CD14-positive monocyte (primary cell): ENCODE data around the gene CHST3. TPM values are rescaled to one million over a fixed set of nuclear protein-coding genes. Genes with fewer than 3 reads are reported as not detected.
A peak's percentile ranks its signal among the peaks of the same experiment; 100 is the strongest.

Experiments used
- DNase-seq, 3 donors: peaks; one replicate each; pipeline ENCODE4 v3.0.0-alpha.2; 2011 to 2022
- H2AFZ ChIP-seq: 2 replicates; pipeline ENCODE4 v1.6.0; 2012; ENCODE audit warnings: mild to moderate bottlenecking, low read depth, low read length, inconsistent platforms; ENCODE audit not compliant: insufficient read depth, poor library complexity, severe bottlenecking
- H3K27ac ChIP-seq, 2 donors: 1 replicate in 1 of 2; 2 replicates in 1 of 2; pipeline ENCODE4 v1.5.1; 2012 to 2013; ENCODE audit warnings: low read length in 2 of 2, control low read depth in 1 of 2, inconsistent platforms in 1 of 2, low read depth in 1 of 2, mild to moderate bottlenecking in 1 of 2
- H3K27me3 ChIP-seq, 2 donors: one replicate each; pipeline versions ENCODE4 v1.6.0 to v1.6.1; 2011 to 2013; ENCODE audit warnings: low read length in 2 of 2; ENCODE audit not compliant: control insufficient read depth in 2 of 2, insufficient read depth in 2 of 2
- H3K36me3 ChIP-seq, 2 donors: replicated peaks in 1 of 2; 1 replicate in 1 of 2; 2 replicates in 1 of 2; pipeline versions ENCODE4 v1.5.1 to v1.6.1; 2012 to 2013; ENCODE audit warnings: low read length in 2 of 2, control low read depth in 1 of 2, inconsistent platforms in 1 of 2, mild to moderate bottlenecking in 1 of 2; ENCODE audit not compliant: insufficient read depth in 2 of 2, control insufficient read depth in 1 of 2
- H3K4me1 ChIP-seq, 2 donors: 1 replicate in 1 of 2; 2 replicates in 1 of 2; pipeline versions ENCODE4 v1.5.1 to v1.6.1; 2012 to 2013; ENCODE audit warnings: low read length in 2 of 2, control low read depth in 1 of 2, inconsistent platforms in 1 of 2, mild to moderate bottlenecking in 1 of 2, moderate library complexity in 1 of 2; ENCODE audit not compliant: insufficient read depth in 2 of 2, control insufficient read depth in 1 of 2
- H3K4me2 ChIP-seq: replicated peaks from 2 replicates; pipeline ENCODE3; 2012; ENCODE audit warnings: low read length, moderate library complexity, mild to moderate bottlenecking; ENCODE audit not compliant: poor library complexity, severe bottlenecking; ENCODE audit errors: extremely low read depth
- H3K4me3 ChIP-seq, 3 experiments: fragments of 200-600 bp in 1 of 3; sonication (generic) in 1 of 3; replicated peaks in 1 of 3; 1 replicate in 2 of 3; 2 replicates in 1 of 3; pipeline ENCODE4 v1.5.1; 2011 to 2013; ENCODE audit warnings: low read length in 3 of 3, mild to moderate bottlenecking in 3 of 3, control low read depth in 2 of 3, low read depth in 2 of 3, inconsistent platforms in 1 of 3, moderate library complexity in 1 of 3
- H3K79me2 ChIP-seq: 2 replicates; pipeline ENCODE4 v1.6.0; 2012; ENCODE audit warnings: mild to moderate bottlenecking, control low read depth, inconsistent platforms, low read length, moderate library complexity; ENCODE audit not compliant: insufficient read depth
- H3K9ac ChIP-seq: 2 replicates; pipeline ENCODE4 v1.6.0; 2017; ENCODE audit warnings: low read length, mild to moderate bottlenecking; ENCODE audit not compliant: insufficient read depth, poor library complexity, severe bottlenecking
- H3K9me3 ChIP-seq, 2 donors: replicated peaks in 1 of 2; 1 replicate in 1 of 2; 2 replicates in 1 of 2; pipeline versions ENCODE4 v1.5.1 to v1.6.1; 2012 to 2013; ENCODE audit warnings: low read length in 2 of 2, control low read depth in 1 of 2; ENCODE audit not compliant: control insufficient read depth in 1 of 2, insufficient read depth in 1 of 2
- H4K20me1 ChIP-seq: 2 replicates; pipeline ENCODE4 v1.6.0; 2012; ENCODE audit warnings: mild to moderate bottlenecking, low read length, control low read depth, moderate library complexity; ENCODE audit not compliant: insufficient read depth
- H3K27ac Mint-ChIP-seq, 7 donors: one replicate each; pipeline ENCODE4 v1.8.0; 2020; ENCODE audit warnings: mild to moderate bottlenecking in 7 of 7, mixed read lengths in 7 of 7, moderate library complexity in 6 of 7, inconsistent platforms in 2 of 7
- H3K27me3 Mint-ChIP-seq, 3 donors: one replicate each; pipeline ENCODE4 v1.8.0; 2021 to 2022; ENCODE audit warnings: low read depth in 3 of 3, mild to moderate bottlenecking in 3 of 3, mixed read lengths in 3 of 3, moderate library complexity in 3 of 3, inconsistent platforms in 1 of 3
- H3K36me3 Mint-ChIP-seq, 2 donors: one replicate each; pipeline ENCODE4 v1.8.0; 2020; ENCODE audit warnings: mixed read lengths in 2 of 2, inconsistent platforms in 1 of 2, mild to moderate bottlenecking in 1 of 2
- H3K4me1 Mint-ChIP-seq: one replicate; pipeline ENCODE4 v1.8.0; 2020; ENCODE audit warnings: mild to moderate bottlenecking, mixed read lengths
- H3K4me3 Mint-ChIP-seq, 2 donors: one replicate each; pipeline ENCODE4 v1.8.0; 2020; ENCODE audit warnings: mild to moderate bottlenecking in 2 of 2, mixed read lengths in 2 of 2, moderate library complexity in 1 of 2
- H3K9me3 Mint-ChIP-seq, 7 donors: one replicate each; pipeline ENCODE4 v1.8.0; 2020 to 2022; ENCODE audit warnings: mixed read lengths in 7 of 7, mild to moderate bottlenecking in 6 of 7, moderate library complexity in 6 of 7, inconsistent platforms in 2 of 7
- CTCF ChIP-seq: fragments of 200-600 bp; IDR thresholded peaks from one replicate; pipeline ENCODE4 v1.8.0; 2022; ENCODE audit warnings: antibody characterized with exemption, mild to moderate bottlenecking
- WGBS: methylation state at CpG from one replicate; pipeline ENCODE4 v1.1.5; 2013; ENCODE audit warnings: missing lambda C conversion rate; ENCODE audit not compliant: insufficient coverage; 5-methylcytosine and 5-hydroxymethylcytosine counted together
- intact Hi-C, 2 donors: fragments of 100-400 bp; cut with micrococcal nuclease; formaldehyde crosslinking; loops; one replicate each; pipeline versions ENCODE4 v1.15.0 to v1.15.1; 2023
- polyA plus RNA-seq, 3 donors: library from polyadenylated mRNA; depleted of rRNA in 1 of 3; unstranded in 2 of 3; stranded (reverse) in 1 of 3; fragments of 300-500 nt in 2 of 3; fragments of >200 nt in 1 of 3; fragmentation: Illumina TruSeq in 2 of 3; gene quantifications; 1 replicate in 2 of 3; 2 replicates in 1 of 3; pipeline ENCODE4 v1.2.3, GENCODE V29; 2012 to 2021

The CHST3 gene
- polyA plus RNA-seq, 3 donors, result not detected

DNA sequence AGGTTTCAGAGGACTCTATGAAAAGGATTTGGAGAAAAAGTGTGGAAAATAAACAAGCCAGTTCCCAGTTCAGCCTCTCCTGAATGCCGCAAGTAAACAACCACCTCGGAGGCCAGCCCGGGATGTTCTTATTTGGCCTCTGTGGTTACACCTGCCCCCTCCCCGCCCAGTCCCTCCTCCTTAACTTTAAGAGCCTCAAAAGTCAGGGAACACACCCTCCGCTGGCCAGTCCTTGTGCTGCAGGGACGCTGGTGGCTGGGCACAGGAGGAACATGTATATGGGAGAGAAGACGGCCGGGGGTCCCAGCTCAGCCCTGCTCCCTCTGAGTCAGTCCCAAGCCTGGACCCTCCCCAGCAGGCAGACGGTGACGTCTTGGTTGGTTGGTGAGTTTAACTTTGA is 6.1 kb downstream of the CHST3 start:
- Histone ChIP-seq H3K9me3 (no peaks in the 10 kb centered on the region), H3K27me3 (peaks cover 10 to 16% of the 10 kb centered on the region in 2 donors), H3K4me3 (no peak overlapping the region), H3K4me2 (no peak overlapping the region), H2AFZ (no peak overlapping the region), H3K4me1 (no peaks in the 10 kb centered on the region), H3K36me3 (no peaks in the 10 kb centered on the region), H3K79me2 (no peaks in the 10 kb centered on the region), H4K20me1 (no peaks in the 10 kb centered on the region), H3K27ac (no peak overlapping the region), H3K9ac (no peak overlapping the region)
- H3K4me1 Mint-ChIP-seq, result no peaks in the 10 kb centered on the region
- H3K4me3 Mint-ChIP-seq, result no peak overlapping the region
- 67% methylated on average over 3 of the region's 10 CpGs for WGBS
- H3K27me3 Mint-ChIP-seq, result peaks cover 28 to 34% (median 31%) of the 10 kb centered on the region in 3 donors
- no peak overlapping the region for H3K27ac Mint-ChIP-seq
- H3K36me3 Mint-ChIP-seq, result no peaks in the 10 kb centered on the region
- no peak for TF ChIP-seq CTCF
- DNase-seq, result no peak
- intact Hi-C loops, result no loop called here
- H3K9me3 Mint-ChIP-seq, result peaks cover 0 to 2% (median 0%) of the 10 kb centered on the region in 7 donors

- H3K9me3 Mint-ChIP-seq, result no peaks in the 10 kb centered on the region
- Histone ChIP-seq H2AFZ (no peak overlapping the region), H3K36me3 (no peaks in the 10 kb centered on the region), H3K27ac (no peak overlapping the region), H3K4me2 (no peak overlapping the region), H3K79me2 (no peaks in the 10 kb centered on the region), H3K4me3 (no peak overlapping the region), H4K20me1 (no peaks in the 10 kb centered on the region), H3K4me1 (no peaks in the 10 kb centered on the region), H3K9me3 (no peaks in the 10 kb centered on the region), H3K9ac (no peak overlapping the region), H3K27me3 (peaks cover 5 to 10% of the 10 kb centered on the region in 2 donors)
- H3K4me1 Mint-ChIP-seq, result no peaks in the 10 kb centered on the region
- DNase-seq, result no peak
- WGBS, result 80% methylated on average over 1 of the region's 4 CpGs
- intact Hi-C loops, result no loop called here
- no peak for TF ChIP-seq CTCF
- peaks cover 23 to 29% (median 26%) of the 10 kb centered on the region in 3 donors for H3K27me3 Mint-ChIP-seq
- peak overlapping the region in 1 of 2 donors; percentile 24 for H3K4me3 Mint-ChIP-seq
- no peak overlapping the region for H3K27ac Mint-ChIP-seq
- H3K36me3 Mint-ChIP-seq, result no peaks in the 10 kb centered on the region
Observed at GRCh38 chr10:71970869-71971268, 6.7 kb downstream of the CHST3 start.
